ENCODE measurements around the gene HPRT1. TPM values are rescaled to one million over a fixed set of nuclear protein-coding genes. Genes with fewer than 3 reads are reported as not detected.

HPRT1 gene
- total RNA-seq, 1 donor from 2014 or later, result 27.7 TPM

DNA sequence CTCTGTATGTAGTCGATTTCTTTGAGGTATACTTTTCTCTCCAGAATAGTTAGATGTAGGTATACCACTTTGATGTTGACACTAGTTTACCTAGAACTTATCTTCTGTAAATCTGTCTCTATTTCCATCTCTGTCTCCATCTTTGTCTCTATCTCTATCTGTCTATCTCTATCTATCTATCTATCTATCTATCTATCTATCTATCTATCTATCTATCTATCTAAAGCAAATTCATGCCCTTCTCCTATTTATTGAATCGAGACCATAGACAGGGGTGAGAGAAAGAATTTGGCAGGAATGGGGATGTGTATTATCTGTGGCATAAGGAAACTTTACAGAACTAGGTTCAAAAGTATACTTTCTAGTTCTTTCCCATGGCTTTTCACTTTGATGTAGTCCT lies 21.4 kb downstream of the HPRT1 start:
- TF ChIP-seq, protein P1, sequence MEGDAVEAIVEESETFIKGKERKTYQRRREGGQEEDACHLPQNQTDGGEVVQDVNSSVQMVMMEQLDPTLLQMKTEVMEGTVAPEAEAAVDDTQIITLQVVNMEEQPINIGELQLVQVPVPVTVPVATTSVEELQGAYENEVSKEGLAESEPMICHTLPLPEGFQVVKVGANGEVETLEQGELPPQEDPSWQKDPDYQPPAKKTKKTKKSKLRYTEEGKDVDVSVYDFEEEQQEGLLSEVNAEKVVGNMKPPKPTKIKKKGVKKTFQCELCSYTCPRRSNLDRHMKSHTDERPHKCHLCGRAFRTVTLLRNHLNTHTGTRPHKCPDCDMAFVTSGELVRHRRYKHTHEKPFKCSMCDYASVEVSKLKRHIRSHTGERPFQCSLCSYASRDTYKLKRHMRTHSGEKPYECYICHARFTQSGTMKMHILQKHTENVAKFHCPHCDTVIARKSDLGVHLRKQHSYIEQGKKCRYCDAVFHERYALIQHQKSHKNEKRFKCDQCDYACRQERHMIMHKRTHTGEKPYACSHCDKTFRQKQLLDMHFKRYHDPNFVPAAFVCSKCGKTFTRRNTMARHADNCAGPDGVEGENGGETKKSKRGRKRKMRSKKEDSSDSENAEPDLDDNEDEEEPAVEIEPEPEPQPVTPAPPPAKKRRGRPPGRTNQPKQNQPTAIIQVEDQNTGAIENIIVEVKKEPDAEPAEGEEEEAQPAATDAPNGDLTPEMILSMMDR (IDR thresholded peaks at IDR 0.05), result no peak
- H3K4me1 Mint-ChIP-seq, result no peaks in the 10 kb centered on the region
- ATAC-seq (ENCODE audit: low read depth), result no peak
- DNase-seq, result no peak
- H3K9me3 Mint-ChIP-seq, result no peaks in the 10 kb centered on the region
- no peak overlapping the region for H3K4me3 Mint-ChIP-seq
- ChIA-PET CTCF (no interaction called here), POLR2A (no interaction called here)
- H3K36me3 Mint-ChIP-seq (ENCODE audit: low read depth), result peaks cover 11% of the 10 kb centered on the region
- intact Hi-C loops (cut with micrococcal nuclease), result loop anchor here (5.0 to 10.0 kb wide), 3 partner anchors 301 to 603 kb away; partner anchors contain the start of gene SMIM10
- no peak overlapping the region for H3K27ac Mint-ChIP-seq
- H3K27me3 Mint-ChIP-seq, result no peaks in the 10 kb centered on the region

DNA sequence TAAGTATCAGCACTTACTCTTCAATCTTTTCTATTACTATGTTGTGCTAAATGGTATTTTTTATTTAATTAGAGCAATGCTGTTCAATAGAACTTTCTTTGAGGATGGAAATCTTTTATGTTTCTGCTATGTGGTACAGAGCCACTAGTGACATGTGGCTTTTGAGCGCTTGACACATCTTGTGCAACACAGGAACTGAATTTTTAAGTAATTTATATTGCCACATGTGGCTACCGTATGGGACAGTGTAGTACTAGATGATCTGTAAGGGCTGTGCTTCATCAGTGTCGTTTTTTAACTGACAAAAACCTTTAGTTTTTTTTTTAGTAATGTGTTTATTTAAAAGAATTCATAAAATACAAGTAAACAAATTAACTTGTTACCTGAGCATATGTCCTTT lies 22.4 kb downstream of the HPRT1 start:
- Mint-ChIP-seq H3K4me1 (no peaks in the 10 kb centered on the region), H3K27ac (no peak overlapping the region), H3K4me3 (no peak overlapping the region), H3K9me3 (no peaks in the 10 kb centered on the region), H3K36me3 (ENCODE audit: low read depth) (peaks cover 12% of the 10 kb centered on the region), H3K27me3 (no peaks in the 10 kb centered on the region)
- ATAC-seq (ENCODE audit: low read depth), result no peak
- DNase-seq, result no peak
- intact Hi-C loops (cut with micrococcal nuclease), result loop anchor here (5.0 to 10.0 kb wide), 3 partner anchors 300 to 602 kb away; partner anchors contain the start of gene SMIM10
- TF ChIP-seq, protein P1 (IDR thresholded peaks at IDR 0.05), result no peak
- POLR2A ChIA-PET, result no interaction called here
- CTCF ChIA-PET, result no interaction called here

DNA sequence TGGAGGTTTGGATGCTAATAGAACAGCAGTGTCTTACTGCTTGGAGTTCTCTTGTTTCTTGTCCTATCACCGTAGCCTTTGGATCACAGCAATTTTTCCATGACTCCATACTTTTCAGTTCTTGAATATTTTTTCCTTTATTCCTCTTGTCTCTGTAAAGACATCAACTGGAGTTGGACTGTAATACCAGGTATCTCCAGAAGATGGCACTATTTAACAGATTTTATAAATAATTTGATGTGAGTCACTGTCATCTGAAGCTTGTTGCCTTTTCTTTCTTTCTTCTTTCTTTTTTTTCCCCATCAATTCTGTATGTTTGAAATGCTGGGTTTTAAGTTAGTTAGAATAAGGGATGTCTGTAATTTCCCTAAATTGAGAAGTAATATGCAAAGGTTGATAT lies 24.1 kb downstream of the HPRT1 start:
- H3K36me3 Mint-ChIP-seq (ENCODE audit: low read depth), result peaks cover 14% of the 10 kb centered on the region
- intact Hi-C loops (cut with micrococcal nuclease), result loop anchor here (5.0 to 10.0 kb wide), 3 partner anchors 298 to 601 kb away; partner anchors contain the start of gene SMIM10
- no peaks in the 10 kb centered on the region for H3K27me3 Mint-ChIP-seq
- TF ChIP-seq, protein P1 (IDR thresholded peaks at IDR 0.05), result peak; percentile 24
- H3K27ac Mint-ChIP-seq, result no peak overlapping the region
- no peaks in the 10 kb centered on the region for H3K9me3 Mint-ChIP-seq
- no peak for DNase-seq
- ATAC-seq (ENCODE audit: low read depth), result no peak
- no peaks in the 10 kb centered on the region for H3K4me1 Mint-ChIP-seq
- ChIA-PET CTCF (no interaction called here), POLR2A (no interaction called here)
- no peak overlapping the region for H3K4me3 Mint-ChIP-seq

DNA sequence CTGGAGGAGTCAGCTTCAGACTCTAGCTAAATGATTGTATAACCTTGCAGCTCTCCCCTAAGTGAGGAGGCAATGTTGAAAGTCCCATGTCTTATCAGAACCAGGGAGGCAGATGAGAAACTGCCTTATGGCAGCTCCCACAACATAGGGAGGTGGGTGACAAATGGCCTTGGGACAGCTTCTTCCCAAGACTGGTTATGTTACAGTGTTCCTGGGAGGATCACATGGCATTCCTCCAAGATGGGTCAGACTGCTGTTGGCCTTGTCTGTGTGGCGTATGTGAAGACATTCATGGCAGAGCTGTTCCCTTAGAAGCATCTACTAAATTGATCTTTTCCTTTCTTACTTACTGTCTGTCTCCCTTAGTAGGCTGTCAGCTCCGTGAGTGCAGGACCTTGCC lies 42.0 kb downstream of the HPRT1 start:
- CTCF ChIA-PET, result no interaction called here
- intact Hi-C loops (cut with micrococcal nuclease), result no loop called here
- no peaks in the 10 kb centered on the region for H3K9me3 Mint-ChIP-seq
- peaks cover 21% of the 10 kb centered on the region for H3K36me3 Mint-ChIP-seq (ENCODE audit: low read depth)
- H3K27ac Mint-ChIP-seq, result no peak overlapping the region
- DNase-seq, result no peak
- TF ChIP-seq, protein P1 (IDR thresholded peaks at IDR 0.05), result no peak
- H3K4me3 Mint-ChIP-seq, result no peak overlapping the region
- ATAC-seq (ENCODE audit: low read depth), result no peak
- H3K27me3 Mint-ChIP-seq, result no peaks in the 10 kb centered on the region
- POLR2A ChIA-PET, result no interaction called here
- no peaks in the 10 kb centered on the region for H3K4me1 Mint-ChIP-seq

DNA sequence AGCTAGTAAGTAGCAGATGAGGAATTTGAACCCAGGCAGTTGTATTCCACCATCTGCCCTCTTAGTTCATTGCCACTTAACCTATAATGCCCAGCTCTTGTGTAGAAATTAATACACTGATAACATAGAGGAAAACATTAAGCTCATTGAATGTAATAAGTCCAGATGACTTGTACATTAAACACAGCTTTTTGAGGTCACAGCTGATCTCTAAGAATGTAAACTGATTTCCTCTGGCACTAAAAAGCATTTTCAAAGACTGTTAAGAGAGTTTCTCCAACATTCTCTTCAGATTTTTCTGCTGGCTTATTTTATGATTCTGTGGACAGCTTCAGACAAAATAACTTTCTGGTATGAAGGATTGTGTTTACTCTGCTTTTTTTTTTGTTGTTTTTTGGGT lies 42.7 kb downstream of the HPRT1 start:
- Mint-ChIP-seq H3K27ac (no peak overlapping the region), H3K36me3 (ENCODE audit: low read depth) (peaks cover 21% of the 10 kb centered on the region), H3K9me3 (no peaks in the 10 kb centered on the region), H3K4me3 (no peak overlapping the region), H3K4me1 (no peaks in the 10 kb centered on the region), H3K27me3 (no peaks in the 10 kb centered on the region)
- intact Hi-C loops (cut with micrococcal nuclease), result no loop called here
- DNase-seq (no peak), ATAC-seq (ENCODE audit: low read depth) (no peak)
- CTCF ChIA-PET, result interaction anchor here (0.6 kb wide), 1 partner anchor 79 kb away, joined by 3 read pairs; no protein-coding TSS in a partner anchor
- TF ChIP-seq, protein P1 (IDR thresholded peaks at IDR 0.05), result no peak
- POLR2A ChIA-PET, result no interaction called here
